ENCODE results near the gene KCNN4.

- TF ChIP-seq EP300 (IDR thresholded peaks at IDR 0.05; ENCODE audit: low read depth) = no peak
- TF ChIP-seq POLR2AphosphoS5 (IDR thresholded peaks at IDR 0.05) = no peak
These were observed 17.3 kb upstream of the KCNN4 start for GRCh38 chr19:43798026-43798545.

Data from transverse colon (tissue), 3 donors.